ENCODE data around the gene THAP4. TPM values are rescaled to one million over a fixed set of nuclear protein-coding genes. Genes with fewer than 3 reads are reported as not detected.

The THAP4 gene
- total and polyA plus RNA-seq, 2 of the 13 experiments (the other 11 are each of a cell fraction or from before 2014, with no cell fraction given), result 59.7 to 75.7 TPM

DNA sequence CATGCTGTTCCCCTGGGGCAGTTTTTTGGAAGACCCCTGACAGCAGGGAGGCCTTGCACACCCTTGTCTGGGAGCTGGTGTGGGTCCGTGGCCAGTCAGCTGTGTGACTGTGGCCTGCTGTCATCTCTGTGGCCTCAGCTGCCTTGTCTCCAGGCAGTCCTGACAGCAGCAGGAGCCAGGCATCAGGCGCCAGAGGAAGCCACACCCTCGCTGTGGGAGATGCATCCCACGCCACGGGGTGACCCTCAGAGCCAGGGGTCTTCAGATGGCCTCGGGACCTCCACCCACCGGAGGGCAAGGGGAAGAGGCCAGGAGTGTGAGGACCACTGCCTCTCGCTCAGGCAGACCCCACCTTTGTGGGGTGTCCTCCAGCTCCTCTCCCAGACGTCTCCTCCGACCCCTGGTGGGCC is 73.4 kb downstream of the THAP4 start:
- CTCF ChIA-PET (ENCODE audit: low intra/inter-chr PET ratio, low total read pairs), result no interaction called here

More for the DNA sequence above, 73.4 kb downstream of the THAP4 start:
- intact Hi-C loops (cut with micrococcal nuclease; ENCODE audit: unreplicated experiment) (no loop called here), in situ Hi-C loops (cut with HindIII; ENCODE audit: extremely low pct_ligation_motif_present, low pct_unique_long_range_greater_than_20kb) (no loop called here)
- Histone ChIP-seq H3K4me3 (replicated peaks in 1 of 3; ENCODE audit: insufficient read depth in 1 of 3, low read depth in 2 of 3, low read length in 3 of 3) (no peak overlapping the region), H3K9ac (ENCODE audit: insufficient read depth, low read depth, low read length) (no peak overlapping the region), H3K4me2 (ENCODE audit: low read depth, low read length) (no peak overlapping the region), H3K9me3 (ENCODE audit: low read length) (no peaks in the 10 kb centered on the region), H3K36me3 (replicated peaks in 1 of 2; ENCODE audit: control insufficient read depth in 1 of 2, insufficient read depth in 2 of 2, low read length in 2 of 2) (peaks cover 13 to 18% of the 10 kb centered on the region in 2 experiments; a peak in 4 of 5 replicates), H4K20me1 (ENCODE audit: insufficient read depth, low read length) (peaks cover 13% of the 10 kb centered on the region; the same call in 1 of the 2 replicates), H3K79me2 (ENCODE audit: insufficient read depth, low read length) (peaks cover 18% of the 10 kb centered on the region), H3K27ac (ENCODE audit: extremely low read length, insufficient read depth, low read length) (no peak overlapping the region), H2AFZ (ENCODE audit: low read length) (no peak overlapping the region), H3K4me1 (ENCODE audit: insufficient read depth, low read length) (peaks cover 31% of the 10 kb centered on the region), H3K27me3 (ENCODE audit: control insufficient read depth in 1 of 2, insufficient read depth in 2 of 2, low read length in 2 of 2) (no peaks in the 10 kb centered on the region)
- ATAC-seq, result no peak
- BruUV-seq (replicated peaks), result no TSS peak
- 93% methylated on average over 8 of the region's 10 CpGs for WGBS (ENCODE audit: low lambda C conversion rate)
- DNase-seq (ENCODE audit: low spot score), result no peak
- FAIRE-seq, result no peak
- TF ChIP-seq ZNF891 (CRISPR knock-in tag; IDR thresholded peaks at IDR 0.05), result 0 out of 2 replicates have a peak, but pooled peaks have one; percentile 17
- TF ChIP-seq ZNF563 (CRISPR knock-in tag; IDR thresholded peaks at IDR 0.05), result 0 out of 2 replicates have a peak, but pooled peaks have one; percentile 20
- peak; percentile 46 for TF ChIP-seq AGO2 (optimal IDR thresholded peaks at IDR 0.05; ENCODE audit: low read depth, low read length)
- no peak for TF ChIP-seq TOPORS (CRISPR knock-in tag; IDR thresholded peaks at IDR 0.05)
- TF ChIP-seq, protein P1, sequence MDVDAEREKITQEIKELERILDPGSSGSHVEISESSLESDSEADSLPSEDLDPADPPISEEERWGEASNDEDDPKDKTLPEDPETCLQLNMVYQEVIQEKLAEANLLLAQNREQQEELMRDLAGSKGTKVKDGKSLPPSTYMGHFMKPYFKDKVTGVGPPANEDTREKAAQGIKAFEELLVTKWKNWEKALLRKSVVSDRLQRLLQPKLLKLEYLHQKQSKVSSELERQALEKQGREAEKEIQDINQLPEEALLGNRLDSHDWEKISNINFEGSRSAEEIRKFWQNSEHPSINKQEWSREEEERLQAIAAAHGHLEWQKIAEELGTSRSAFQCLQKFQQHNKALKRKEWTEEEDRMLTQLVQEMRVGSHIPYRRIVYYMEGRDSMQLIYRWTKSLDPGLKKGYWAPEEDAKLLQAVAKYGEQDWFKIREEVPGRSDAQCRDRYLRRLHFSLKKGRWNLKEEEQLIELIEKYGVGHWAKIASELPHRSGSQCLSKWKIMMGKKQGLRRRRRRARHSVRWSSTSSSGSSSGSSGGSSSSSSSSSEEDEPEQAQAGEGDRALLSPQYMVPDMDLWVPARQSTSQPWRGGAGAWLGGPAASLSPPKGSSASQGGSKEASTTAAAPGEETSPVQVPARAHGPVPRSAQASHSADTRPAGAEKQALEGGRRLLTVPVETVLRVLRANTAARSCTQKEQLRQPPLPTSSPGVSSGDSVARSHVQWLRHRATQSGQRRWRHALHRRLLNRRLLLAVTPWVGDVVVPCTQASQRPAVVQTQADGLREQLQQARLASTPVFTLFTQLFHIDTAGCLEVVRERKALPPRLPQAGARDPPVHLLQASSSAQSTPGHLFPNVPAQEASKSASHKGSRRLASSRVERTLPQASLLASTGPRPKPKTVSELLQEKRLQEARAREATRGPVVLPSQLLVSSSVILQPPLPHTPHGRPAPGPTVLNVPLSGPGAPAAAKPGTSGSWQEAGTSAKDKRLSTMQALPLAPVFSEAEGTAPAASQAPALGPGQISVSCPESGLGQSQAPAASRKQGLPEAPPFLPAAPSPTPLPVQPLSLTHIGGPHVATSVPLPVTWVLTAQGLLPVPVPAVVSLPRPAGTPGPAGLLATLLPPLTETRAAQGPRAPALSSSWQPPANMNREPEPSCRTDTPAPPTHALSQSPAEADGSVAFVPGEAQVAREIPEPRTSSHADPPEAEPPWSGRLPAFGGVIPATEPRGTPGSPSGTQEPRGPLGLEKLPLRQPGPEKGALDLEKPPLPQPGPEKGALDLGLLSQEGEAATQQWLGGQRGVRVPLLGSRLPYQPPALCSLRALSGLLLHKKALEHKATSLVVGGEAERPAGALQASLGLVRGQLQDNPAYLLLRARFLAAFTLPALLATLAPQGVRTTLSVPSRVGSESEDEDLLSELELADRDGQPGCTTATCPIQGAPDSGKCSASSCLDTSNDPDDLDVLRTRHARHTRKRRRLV (CRISPR knock-in tag; IDR thresholded peaks at IDR 0.05), result no peak
- POLR2A ChIA-PET, result interaction anchor here (1.7 kb wide), 1 partner anchor 32 kb away, joined by 4 read pairs; no protein-coding TSS in a partner anchor
